Sciatic nerve (tissue), 2 donors: ENCODE data around the gene ANKRD2. TPM values are rescaled to one million over a fixed set of nuclear protein-coding genes. Genes with fewer than 3 reads are reported as not detected.
A peak's percentile ranks its signal among the peaks of the same experiment; 100 is the strongest.
"Not testable (repeated sequence)": the region's sequence is repeated elsewhere in the genome, so short reads cannot be mapped to it uniquely, and the experiment has no call there.

ENCODE experiments used
- ATAC-seq: fragments of 200-7000 bp; cut with Tn5 transposase; one replicate; pipeline ENCODE4 v1.9.1; 2020; ENCODE audit warnings: mild to moderate bottlenecking, moderate library complexity
- DNase-seq: peaks from one replicate; pipeline ENCODE4 v3.0.0-alpha.2; 2020; ENCODE audit warnings: low spot score
- intact Hi-C: fragments of 100-400 bp; cut with DNase I; formaldehyde crosslinking; loops from one replicate; pipeline ENCODE4 v1.14.2; 2022
- total RNA-seq: library from RNA; stranded (reverse); fragmentation: NEBNext Ultra II Directional; extraction: Animal tissue kit (Norgen Biotek cat#: 25700); gene quantifications from one replicate; pipeline ENCODE4 v1.2.1, GENCODE V29; 2021
- donor health status: DM: no; HTN: no; CAD: no.
- donor health status: DM: no; HTN: no; CAD: no.

Gene ANKRD2
- total RNA-seq, 1 donor from 2014 or later, result not detected

DNA sequence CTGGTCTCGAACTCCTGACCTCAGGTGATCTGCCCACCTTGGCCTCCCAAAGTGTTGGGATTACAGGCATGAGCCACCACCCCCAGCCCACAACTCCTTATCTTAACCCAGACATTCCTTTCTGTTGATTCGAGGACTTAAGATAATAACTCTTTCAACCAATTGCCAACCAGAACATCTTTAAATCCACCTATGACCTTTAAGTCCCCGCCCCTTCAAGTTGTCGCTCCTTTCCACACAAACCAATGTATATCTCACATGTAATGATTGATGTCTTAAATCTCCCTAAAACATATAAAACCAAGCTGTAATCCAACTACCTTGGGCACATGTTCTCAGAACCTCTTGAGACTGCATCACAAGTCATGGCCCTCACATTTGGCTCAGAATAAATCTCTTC lies 7.8 kb upstream of the ANKRD2 start:
- ATAC-seq, result no peak
- DNase-seq, result no peak
- intact Hi-C loops, result no loop called here

DNA sequence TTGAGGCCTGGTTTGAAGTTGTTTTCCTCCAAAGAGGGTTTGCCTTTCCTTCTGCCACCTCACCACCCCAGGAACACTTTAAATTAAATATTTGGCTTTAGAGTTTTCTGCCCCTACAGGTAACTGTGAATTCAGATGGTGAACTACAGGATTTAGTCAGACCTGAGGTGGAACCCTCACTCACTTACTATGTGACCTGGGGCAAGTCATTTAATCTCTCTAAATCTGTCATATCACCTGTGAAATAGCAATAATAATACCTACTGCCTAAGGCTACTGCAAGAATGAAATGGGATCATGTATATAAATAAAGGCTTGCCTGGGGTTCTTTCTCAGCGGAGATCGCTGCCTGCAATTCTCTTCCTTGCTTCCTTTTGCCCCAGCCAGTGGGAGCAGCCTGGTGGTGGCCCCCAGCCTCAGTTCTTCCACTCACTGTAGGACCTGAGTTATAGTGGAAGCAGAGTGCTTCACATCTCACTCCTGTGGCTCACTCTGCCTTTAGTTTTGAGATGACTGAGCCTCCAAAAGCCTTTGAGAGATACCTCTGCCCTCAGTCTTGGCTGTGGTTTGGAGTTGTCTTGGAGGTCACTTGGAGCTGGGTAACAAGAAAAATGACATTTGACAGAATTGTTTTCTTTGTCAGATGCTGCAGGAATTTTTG lies 6.1 kb upstream of the ANKRD2 start:
- intact Hi-C loops, result no loop called here

DNA sequence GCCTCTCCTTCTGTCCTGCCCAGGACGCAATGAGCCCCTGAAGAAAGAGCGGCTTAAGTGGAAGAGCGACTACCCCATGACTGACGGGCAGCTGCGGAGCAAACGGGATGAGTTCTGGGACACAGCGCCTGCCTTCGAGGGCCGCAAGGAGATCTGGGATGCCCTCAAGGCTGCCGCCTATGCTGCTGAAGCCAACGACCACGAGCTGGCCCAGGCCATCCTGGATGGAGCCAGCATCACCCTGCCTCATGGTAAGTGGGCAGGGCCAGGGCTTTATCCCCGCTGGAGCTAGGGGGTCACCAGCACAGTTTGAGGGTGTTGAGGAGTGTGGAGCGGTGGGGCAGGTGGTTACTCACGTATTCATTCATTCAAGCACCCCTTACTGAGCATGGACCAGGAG lies 4.7 kb upstream of the ANKRD2 start:
- intact Hi-C loops, result no loop called here
- no peak for DNase-seq
- ATAC-seq, result no peak

More for the DNA sequence above, 6.1 kb upstream of the ANKRD2 start:
- no peak for DNase-seq
- ATAC-seq, result no peak

DNA sequence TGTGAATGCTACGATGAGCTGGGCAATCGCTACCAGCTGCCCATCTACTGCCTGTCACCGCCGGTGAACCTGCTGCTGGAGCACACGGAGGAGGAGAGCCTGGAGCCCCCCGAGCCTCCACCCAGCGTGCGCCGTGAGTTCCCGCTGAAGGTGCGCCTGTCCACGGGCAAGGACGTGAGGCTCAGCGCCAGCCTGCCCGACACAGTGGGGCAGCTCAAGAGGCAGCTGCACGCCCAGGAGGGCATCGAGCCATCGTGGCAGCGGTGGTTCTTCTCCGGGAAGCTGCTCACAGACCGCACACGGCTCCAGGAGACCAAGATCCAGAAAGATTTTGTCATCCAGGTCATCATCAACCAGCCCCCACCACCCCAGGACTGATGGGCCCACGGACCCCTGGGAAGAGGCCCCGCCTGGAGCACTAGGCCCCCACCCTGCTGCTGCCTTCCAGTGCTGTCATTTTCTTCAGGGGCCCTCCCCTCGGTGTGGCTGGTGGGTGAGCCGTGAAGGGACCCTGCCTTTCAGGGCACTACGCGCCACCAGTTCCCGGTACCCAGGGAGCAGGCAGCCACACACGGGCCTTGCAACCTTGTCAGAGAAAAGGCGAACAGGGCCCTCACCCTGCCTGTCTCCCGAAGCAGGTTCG lies 2.3 kb upstream of the ANKRD2 start:
- intact Hi-C loops, result no loop called here
- ATAC-seq, result no peak
- DNase-seq, result no peak

DNA sequence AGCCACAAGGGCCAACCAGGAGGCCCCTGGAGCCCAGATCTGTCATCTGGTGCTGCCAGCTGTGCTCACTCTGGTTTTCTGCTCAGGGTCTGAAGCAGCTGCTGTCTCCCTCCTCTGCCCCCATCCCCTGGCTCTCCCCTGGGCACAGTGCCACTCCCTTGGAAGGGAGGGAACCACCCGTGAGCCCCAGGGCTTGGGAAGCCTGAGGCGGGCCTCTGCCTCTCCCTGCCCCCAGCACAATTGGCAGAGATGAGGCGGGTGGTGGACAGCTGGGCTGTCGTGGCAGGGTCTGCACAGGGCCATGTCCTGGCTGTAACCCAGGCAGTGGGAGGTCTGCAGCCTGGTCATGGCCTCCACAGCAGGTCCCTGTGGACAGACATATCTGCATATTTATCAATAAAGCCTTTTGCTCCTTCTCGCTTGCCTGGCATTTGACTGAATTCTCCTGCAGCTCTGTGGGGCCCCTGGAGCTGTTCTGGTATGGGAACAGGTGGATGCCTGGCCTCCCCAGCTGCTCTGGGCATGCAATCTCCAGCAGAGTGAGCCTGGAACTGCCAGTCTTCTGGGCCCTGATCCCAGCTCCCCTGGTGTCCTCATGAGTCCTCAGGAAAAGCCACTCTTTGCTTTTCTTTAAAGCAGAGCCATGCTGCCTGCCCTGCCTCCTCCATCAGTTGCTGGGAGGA lies 1.6 kb upstream of the ANKRD2 start:
- ATAC-seq, result no peak
- intact Hi-C loops, result no loop called here
- no peak for DNase-seq

DNA sequence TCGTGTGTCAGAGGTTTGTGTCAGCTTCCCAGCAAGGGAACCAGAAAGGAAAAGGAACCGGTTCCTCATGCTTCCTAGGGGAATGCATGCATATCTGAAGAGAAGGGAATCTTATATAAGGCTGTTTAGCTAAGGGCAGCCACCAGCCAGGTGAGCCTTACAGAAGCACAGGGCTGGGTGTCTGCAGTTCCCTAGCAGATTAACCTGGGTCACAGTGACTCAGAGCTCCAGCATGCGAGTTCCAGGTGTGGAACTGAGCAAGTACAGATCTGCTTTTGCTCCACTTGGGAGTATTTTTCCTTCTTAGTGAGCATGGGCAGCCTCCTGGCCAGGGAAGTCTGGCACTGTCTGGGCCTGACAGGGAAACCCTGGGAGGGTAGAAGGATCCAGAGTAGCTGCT lies 957 bp upstream of the ANKRD2 start:
- intact Hi-C loops, result no loop called here
- peak; percentile 4 for ATAC-seq
- no peak for DNase-seq

DNA sequence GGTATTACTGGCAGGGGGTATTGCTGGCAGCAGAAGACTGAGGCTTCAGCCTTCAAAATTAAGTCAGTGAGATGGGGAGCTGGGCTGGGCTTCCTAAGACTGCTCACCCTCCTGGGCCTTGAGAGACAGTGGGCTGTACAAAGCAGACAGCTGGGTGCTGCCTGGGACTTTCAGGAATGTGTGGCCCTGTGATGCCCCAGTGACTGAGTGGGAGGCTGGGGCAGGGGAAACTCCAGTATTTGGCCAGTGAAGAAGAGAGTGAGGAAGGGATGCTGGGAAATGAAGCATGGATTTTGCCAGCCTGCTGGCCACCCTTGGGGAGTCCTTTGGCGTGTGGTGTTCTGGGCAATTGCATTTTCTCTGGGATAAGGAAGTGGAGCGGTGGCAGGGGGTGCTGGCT lies 442 bp downstream of the ANKRD2 start:
- peak; percentile 13 for ATAC-seq
- DNase-seq, result no peak
- intact Hi-C loops, result no loop called here

DNA sequence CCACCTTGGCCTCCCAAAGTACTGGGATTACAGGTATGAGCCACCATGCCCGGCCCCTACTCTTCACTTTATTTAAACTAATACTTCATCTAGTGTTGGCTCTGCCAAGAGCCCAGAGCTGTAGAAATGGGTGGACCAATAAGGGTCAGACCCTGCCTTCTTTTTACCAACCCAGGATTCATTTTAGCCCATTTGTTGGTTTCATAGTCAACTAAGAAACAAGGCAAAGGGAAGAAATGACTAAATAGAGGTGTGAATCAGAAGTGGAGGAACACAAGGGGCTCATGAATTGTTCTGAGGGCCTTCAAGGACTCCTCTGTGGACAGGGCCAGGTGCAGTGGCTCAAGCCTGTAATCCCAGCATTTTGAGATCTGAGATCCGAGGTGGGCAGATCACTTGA lies 1.1 kb downstream of the ANKRD2 start:
- intact Hi-C loops, result no loop called here
- DNase-seq (no peak), ATAC-seq (no peak)

DNA sequence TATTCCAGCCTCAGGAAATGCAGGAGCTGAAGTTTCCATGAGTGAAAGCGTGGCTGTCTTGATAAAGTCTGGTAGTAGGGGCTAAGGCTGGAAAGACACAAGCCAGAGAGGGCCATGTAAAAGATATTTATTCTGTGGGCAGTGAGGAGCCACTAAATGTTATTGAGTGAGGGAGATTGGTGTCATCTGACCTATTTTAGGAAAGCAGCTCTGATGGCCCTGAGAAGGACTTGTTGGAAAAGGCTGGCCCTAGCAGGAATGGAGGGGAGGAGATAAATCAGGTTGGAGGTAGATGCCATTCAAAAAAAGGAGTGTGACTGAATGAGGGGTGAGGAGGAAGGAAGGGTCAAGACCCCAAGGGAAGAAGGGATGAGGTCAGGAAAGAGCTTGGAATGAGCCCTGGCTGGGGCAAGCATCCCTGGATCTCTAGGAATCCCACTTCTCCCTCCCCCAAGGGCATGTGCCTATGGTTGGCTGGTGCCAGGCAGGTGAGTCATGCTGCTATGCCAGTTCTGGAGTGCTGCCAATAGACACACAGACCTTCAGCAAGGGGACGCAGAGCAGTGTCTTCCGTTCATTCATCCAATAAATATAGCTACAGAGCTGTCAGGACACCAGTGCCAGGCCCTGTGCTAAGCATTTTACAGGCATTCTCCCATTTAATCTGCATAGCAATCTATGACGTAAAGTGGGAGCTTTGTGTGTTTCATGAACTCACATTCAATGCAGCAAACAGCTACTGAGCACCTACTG lies 2.0 kb downstream of the ANKRD2 start:
- DNase-seq (no peak), ATAC-seq (no peak)
- intact Hi-C loops, result no loop called here

DNA sequence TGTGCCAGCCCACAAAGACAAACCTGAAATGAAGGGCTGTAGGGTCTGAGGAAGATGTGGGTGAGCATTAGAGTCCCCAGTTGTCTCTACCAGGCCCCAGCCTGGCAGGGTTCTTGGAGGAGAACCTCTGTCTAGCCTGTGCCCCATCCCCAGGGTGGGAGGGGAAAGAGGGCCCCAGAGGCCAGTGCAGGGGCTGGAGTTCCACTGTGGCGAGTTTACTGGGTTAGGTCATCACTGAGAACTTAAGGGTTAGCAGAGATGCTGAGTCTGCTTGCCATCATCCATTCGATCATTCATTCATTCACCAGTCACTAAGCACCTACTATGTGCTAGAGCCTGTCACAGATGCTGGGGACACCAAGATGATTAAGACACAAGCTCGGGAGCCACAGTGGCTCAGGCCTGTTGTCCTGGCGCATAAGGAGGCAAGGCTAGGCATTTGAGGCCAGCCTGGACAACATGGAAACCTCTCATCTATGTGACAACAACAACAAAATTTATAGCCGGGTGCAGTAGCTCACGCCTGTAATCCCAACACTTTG lies 2.6 kb downstream of the ANKRD2 start:
- DNase-seq (no peak), ATAC-seq (no peak)
- intact Hi-C loops, result no loop called here

DNA sequence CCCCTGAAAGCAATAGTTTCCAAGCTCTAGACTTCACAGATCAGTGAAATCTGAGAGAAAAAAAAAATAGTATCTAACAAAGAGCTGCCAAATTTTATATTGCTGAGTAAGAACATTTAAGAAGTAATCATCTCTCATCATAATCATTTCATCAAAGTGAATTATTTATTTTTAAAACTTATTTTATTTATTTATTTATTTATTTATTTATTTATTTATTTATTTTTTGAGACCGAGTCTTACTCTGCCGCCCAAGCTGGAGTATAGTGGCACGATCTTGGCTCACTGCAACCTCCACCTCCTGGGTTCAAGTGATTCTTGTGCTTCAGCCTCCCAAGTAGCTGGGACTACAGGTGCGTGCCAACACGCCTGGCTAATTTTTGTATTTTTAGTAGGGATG lies 3.9 kb downstream of the ANKRD2 start:
- intact Hi-C loops, ATAC-seq: not testable (repeated sequence)

DNA sequence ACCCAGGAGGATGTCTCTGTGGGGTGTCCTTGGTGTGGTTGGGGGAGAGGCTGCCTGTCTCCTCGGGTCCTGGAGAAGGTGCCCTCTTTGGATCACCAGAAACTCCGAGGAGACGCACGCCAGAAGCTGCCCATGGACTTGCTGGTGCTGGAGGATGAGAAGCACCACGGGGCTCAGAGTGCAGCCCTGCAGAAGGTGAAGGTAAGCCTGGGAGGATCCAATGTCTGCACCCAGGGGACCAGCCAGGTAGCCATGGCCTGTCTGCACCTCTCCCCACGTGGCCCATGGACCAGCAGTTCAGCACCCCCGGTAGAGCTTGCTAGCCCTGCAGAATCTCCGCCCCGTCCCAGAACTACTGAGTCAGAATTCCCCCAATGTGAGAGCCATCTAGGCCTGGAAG lies 5.1 kb downstream of the ANKRD2 start:
- intact Hi-C loops, result no loop called here
- no peak for ATAC-seq
- no peak for DNase-seq

More for the DNA sequence above, 3.9 kb downstream of the ANKRD2 start:
- DNase-seq, result not testable (repeated sequence)

DNA sequence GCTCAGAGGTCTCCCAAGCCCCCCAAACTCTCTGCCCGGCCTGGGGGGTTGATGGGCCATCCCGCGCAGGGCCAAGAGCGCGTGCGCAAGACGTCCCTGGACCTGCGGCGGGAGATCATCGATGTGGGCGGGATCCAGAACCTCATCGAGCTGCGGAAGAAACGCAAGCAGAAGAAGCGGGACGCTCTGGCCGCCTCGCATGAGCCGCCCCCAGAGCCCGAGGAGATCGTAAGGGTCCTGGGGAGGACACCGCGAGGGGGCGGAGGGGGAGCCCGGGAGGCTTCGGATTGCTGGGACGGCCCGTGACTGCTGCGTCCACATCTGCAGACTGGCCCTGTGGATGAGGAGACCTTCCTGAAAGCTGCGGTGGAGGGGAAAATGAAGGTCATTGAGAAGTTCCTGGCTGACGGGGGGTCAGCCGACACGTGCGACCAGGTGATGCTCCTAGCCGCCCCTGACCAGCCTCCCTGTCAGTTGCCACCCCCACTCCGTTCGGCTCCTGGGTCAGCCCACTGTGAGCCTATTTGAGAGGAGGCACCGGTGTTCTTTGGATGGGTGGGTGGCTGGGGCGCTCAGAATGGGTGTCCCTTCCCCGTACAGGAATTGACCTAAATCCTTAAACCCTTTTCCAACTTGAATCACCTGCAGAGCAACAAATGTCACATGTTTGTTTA lies 5.7 kb downstream of the ANKRD2 start:
- intact Hi-C loops, result no loop called here
- DNase-seq (no peak), ATAC-seq (peak; percentile 38)

DNA sequence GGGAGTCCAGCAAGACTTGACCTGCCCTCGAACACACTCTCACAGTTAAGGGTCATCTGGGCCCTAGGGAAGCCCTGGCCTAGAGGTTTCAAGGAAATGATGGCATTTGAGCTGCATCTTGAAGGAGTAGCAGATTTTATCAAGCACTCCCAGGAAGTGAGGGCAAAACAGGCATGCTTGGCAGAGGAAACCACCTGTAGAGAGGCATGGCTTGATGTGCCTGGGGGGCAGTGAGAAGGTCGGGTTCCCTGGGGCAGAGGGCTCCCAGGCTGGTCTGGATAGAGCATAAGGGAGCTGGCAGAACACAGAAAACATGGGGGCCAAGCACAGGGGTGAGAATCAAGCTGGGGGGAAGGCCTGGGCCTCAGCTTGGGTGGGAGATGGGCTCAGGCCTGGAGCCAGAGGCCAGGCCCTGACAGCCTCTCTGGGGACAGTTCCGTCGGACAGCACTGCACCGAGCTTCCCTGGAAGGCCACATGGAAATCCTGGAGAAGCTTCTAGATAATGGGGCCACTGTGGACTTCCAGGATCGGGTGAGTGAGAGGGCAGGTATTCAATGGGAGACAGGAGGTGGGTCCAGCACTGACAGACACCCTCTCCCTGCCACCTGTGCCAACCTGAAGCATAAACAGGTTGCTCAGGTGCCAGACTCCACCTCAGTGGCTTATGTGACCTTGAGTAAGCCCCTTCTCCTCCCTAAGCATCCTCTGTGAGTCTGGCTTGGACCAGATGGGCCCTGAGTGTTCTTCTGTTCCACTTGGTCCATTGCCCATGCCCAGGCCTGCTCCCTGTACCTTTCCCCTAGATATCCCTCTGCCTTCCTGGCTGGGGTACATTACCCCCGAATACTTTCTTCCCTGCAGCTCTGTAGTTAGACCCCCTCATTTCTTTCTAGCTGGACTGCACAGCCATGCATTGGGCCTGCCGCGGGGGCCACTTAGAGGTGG lies 8.1 kb downstream of the ANKRD2 start:
- ATAC-seq (no peak), DNase-seq (no peak)
- intact Hi-C loops, result no loop called here

DNA sequence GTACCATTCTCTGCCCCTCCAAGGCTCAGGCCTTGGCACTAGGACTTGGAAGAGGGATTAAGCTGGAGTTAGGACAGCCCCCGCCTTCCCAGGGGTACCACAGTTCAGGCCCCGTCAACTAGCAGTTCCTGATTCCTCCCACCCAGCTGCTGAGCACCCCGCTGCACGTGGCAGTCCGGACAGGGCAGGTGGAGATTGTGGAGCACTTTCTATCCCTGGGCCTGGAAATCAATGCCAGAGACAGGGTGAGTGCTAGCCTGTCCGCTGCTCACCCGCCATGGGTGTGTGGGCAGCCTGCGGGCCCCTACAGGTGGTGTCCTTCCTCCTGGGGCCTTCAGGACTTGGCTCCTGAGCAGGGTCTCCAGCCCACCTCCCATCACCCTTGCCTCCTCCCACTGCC lies 9.6 kb downstream of the ANKRD2 start:
- intact Hi-C loops, result no loop called here
- DNase-seq (no peak), ATAC-seq (no peak)

DNA sequence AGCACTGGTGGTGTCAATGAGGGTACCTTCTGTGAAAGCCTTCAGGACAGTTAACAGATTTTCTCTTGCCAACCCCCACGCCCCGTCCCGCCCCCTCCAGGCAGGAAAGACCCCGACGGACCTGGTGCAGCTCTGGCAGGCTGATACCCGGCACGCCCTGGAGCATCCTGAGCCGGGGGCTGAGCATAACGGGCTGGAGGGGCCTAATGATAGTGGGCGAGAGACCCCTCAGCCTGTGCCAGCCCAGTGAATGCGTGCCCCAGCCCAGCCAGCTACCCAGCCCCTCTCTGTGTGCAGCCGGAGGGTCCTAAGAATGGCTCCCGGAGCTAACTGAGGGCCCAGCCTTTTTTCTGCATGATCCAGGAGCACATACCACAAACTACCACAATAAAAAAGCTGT lies 10.9 kb downstream of the ANKRD2 start:
- ATAC-seq (no peak), DNase-seq (no peak)
- intact Hi-C loops, result no loop called here

DNA sequence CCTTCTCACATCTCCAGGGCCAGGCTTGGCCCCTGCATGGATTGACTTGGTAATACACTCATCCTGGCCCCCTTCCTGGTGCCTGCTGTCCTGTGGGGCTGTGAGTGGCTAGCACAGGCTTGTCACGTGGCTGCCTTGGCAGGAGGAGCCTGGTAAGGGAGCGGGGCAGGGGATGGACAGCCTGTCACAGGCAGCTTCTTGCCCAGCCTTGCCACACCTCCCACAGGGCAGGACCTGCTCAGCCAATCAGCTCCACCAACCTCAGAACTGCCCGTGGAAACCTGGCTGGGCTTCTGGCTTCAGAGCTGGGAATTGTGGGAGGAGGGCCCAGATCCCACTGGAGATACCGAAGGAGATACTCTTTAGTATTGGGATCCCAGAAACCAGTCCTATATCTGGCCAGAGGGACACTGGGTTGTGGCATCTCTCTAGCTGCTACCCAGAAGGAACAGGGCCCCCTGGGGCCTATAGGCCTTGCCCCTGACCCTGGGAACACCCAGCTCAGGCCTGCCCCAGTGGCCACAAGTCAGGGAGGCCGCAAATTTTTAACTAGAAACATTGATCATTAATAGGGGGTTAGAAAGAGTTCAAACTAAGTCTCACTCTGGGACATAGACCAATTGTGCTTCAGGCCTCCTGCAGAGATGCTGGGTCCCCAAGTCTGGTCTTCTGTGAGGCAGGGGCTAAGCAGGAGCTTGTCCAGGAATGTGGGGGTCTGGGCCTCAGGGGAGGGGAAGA lies 11.7 kb downstream of the ANKRD2 start, which contains the start of gene HOGA1:
TSS of gene HOGA1 (plus strand) at position 330 of the 738 bp plus-strand sequence. CDS start at position 645, 315 bp downstream.
- peak; percentile 73 for DNase-seq
- ATAC-seq, result peak; percentile 93
- intact Hi-C loops, result no loop called here
